Iris pigment epithelial cell (primary cell): ENCODE data around the gene METTL14.
"Not testable (repeated sequence)": the region's sequence is repeated elsewhere in the genome, so short reads cannot be mapped to it uniquely, and the experiment has no call there.

Source experiments
- DNase-seq: peaks from one replicate; pipeline ENCODE4 v3.0.0-alpha.2; 2011; ENCODE audit warnings: low read depth

METTL14 gene

GRCh38 chr4:118684873-118685811 lies at the start of gene METTL14:
Gene METTL14, plus strand, starts transcription at chr4:118685392. Its CDS starts 143 bp downstream, at chr4:118685535.
- DNase-seq: peak; percentile 92

GRCh38 chr4:118636126-118636525 lies 49.1 kb upstream of the METTL14 start:
- DNase-seq: not testable (repeated sequence)

GRCh38 chr4:118664665-118665064 lies 20.5 kb upstream of the METTL14 start:
- peak; percentile 32 for DNase-seq

- DNase-seq: peak; percentile 76
Observed at GRCh38 chr4:118669220-118669619, 16.0 kb upstream of the METTL14 start.

- not testable (repeated sequence) for DNase-seq
Observed at GRCh38 chr4:118670968-118671367, 14.2 kb upstream of the METTL14 start.

GRCh38 chr4:118676128-118676527 lies 9.1 kb upstream of the METTL14 start:
- no peak for DNase-seq

GRCh38 chr4:118680808-118681207 lies 4.4 kb upstream of the METTL14 start:
- no peak for DNase-seq

GRCh38 chr4:118682928-118683327 lies 2.3 kb upstream of the METTL14 start:
- DNase-seq: peak; percentile 31

GRCh38 chr4:118683513-118683912 lies 1.7 kb upstream of the METTL14 start:
- DNase-seq: no peak

GRCh38 chr4:118703118-118703517 lies 17.9 kb downstream of the METTL14 start:
- no peak for DNase-seq

- no peak for DNase-seq
Observed at GRCh38 chr4:118711052-118711451, 25.9 kb downstream of the METTL14 start.

GRCh38 chr4:118712872-118713271 lies 27.7 kb downstream of the METTL14 start:
- DNase-seq: peak; percentile 58

GRCh38 chr4:118714682-118715081 lies 29.5 kb downstream of the METTL14 start:
- no peak for DNase-seq

GRCh38 chr4:118716304-118716703 lies 31.1 kb downstream of the METTL14 start:
- no peak for DNase-seq

- no peak for DNase-seq
Observed at GRCh38 chr4:118718511-118719170, 33.4 kb downstream of the METTL14 start.

- no peak for DNase-seq
Observed at GRCh38 chr4:118721752-118722151, 36.6 kb downstream of the METTL14 start.

GRCh38 chr4:118723369-118723768 lies 38.2 kb downstream of the METTL14 start:
- DNase-seq: no peak

- DNase-seq: peak; percentile 58
Observed at GRCh38 chr4:118727360-118727759, 42.2 kb downstream of the METTL14 start.

- peak; percentile 95 for DNase-seq
Observed at GRCh38 chr4:118729287-118730286, 44.4 kb downstream of the METTL14 start.

- peak; percentile 52 for DNase-seq
Observed at GRCh38 chr4:118730683-118731082, 45.5 kb downstream of the METTL14 start.

- DNase-seq: peak; percentile 73
Observed at GRCh38 chr4:118732591-118733330, 47.6 kb downstream of the METTL14 start.
